Stimulated activated effector memory CD8-positive, alpha-beta T cell treated with anti-CD3 and anti-CD28 coated beads, Interleukin-12 subunit alpha, Interleukin-12 subunit beta, amount 100 ng/mL, for 72 hours (primary cell): ENCODE results near the gene C3orf22.

Experiments used
- ATAC-seq: fragments of 150-1000 bp; cut with Tn5 transposase; 2 replicates; pipeline ENCODE4 v1.10.0; 2021
- DNase-seq, 2 donors: peaks; one replicate each; pipeline ENCODE4 v3.0.0; 2021 to 2022; ENCODE audit warnings: low spot score in 2 of 2
- H3K27ac Mint-ChIP-seq: one replicate; pipeline ENCODE4 v1.8.0; 2022; ENCODE audit warnings: mild to moderate bottlenecking, mixed read lengths
- H3K36me3 Mint-ChIP-seq: one replicate; pipeline ENCODE4 v1.8.0; 2022; ENCODE audit warnings: mild to moderate bottlenecking, mixed read lengths
- H3K4me1 Mint-ChIP-seq: one replicate; pipeline ENCODE4 v1.8.0; 2022; ENCODE audit warnings: mixed read lengths
- H3K4me3 Mint-ChIP-seq: one replicate; pipeline ENCODE4 v1.8.0; 2022; ENCODE audit warnings: mild to moderate bottlenecking, mixed read lengths
- H3K9me3 Mint-ChIP-seq: one replicate; pipeline ENCODE4 v1.8.0; 2022; ENCODE audit warnings: mixed read lengths

C3orf22 gene

DNA sequence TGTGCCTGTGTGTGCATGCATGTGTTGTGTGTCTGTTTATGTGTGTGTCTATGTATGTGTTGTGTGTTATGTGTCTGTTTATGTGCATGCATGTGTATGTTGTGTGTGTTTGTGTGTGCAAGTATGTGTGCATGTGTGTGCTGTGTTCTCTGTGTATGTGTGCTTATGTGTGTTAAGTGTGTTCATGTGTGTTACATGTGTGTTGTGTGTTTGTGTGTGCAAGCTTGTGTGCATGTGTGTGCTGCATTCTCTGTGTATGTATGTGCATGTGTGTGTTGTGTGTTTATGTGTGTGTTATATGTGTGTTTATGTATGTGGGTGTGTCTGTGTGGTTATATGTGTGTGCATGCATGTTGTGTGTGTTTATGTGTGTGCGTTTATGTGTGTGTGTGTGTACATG, 56.1 kb downstream of the C3orf22 start:
- H3K36me3 Mint-ChIP-seq, result no peaks in the 10 kb centered on the region
- no peak overlapping the region for H3K4me3 Mint-ChIP-seq
- no peak for ATAC-seq
- no peak overlapping the region for H3K27ac Mint-ChIP-seq
- DNase-seq, result no peak
- H3K9me3 Mint-ChIP-seq, result no peaks in the 10 kb centered on the region
- no peaks in the 10 kb centered on the region for H3K4me1 Mint-ChIP-seq

DNA sequence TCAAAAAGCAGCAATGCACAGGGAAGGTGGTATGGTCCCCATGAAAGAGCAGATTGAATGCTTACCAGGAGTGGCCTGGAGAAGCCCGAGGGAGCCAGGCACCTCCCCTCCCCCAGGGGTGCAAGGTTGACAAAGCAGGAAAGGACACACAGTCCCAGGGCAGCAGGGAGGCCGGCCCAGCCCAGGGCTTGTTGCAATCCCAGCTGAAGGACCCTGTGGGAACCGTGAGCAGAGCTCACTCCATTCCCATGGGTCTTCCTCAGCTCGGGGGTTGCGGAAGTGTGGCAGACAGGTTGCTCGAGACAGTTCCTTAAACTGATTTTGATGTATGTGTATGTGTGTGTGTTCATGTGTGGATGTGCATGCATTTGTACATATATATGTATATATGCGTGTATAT, 57.0 kb downstream of the C3orf22 start:
- ATAC-seq (no peak), DNase-seq (no peak)
- H3K27ac Mint-ChIP-seq, result no peak overlapping the region
- H3K36me3 Mint-ChIP-seq, result no peaks in the 10 kb centered on the region
- H3K4me3 Mint-ChIP-seq, result no peak overlapping the region
- H3K4me1 Mint-ChIP-seq, result no peaks in the 10 kb centered on the region
- H3K9me3 Mint-ChIP-seq, result no peaks in the 10 kb centered on the region

DNA sequence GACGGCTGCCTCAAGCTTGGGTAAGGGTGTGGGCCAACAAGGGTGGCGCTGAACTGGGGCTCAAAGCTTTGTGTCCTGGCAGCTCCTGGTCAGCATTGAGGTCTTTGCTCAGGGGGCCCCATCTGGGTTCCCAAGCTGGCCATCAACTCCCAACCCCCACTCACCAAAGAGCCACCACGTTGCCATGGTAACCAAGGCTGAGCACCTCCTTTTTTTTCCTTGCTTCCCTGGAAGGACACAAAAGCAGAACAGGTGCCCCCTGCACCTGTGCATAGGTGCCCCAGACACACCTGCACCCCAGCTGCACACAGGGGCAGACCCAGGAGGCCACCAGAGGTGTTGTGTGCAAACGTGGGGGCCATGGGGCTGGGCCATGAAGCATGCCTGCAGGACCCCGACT, 57.7 kb downstream of the C3orf22 start:
- no peaks in the 10 kb centered on the region for H3K4me1 Mint-ChIP-seq
- no peak overlapping the region for H3K27ac Mint-ChIP-seq
- no peaks in the 10 kb centered on the region for H3K9me3 Mint-ChIP-seq
- ATAC-seq (no peak), DNase-seq (no peak)
- H3K4me3 Mint-ChIP-seq, result no peak overlapping the region
- H3K36me3 Mint-ChIP-seq, result no peaks in the 10 kb centered on the region

DNA sequence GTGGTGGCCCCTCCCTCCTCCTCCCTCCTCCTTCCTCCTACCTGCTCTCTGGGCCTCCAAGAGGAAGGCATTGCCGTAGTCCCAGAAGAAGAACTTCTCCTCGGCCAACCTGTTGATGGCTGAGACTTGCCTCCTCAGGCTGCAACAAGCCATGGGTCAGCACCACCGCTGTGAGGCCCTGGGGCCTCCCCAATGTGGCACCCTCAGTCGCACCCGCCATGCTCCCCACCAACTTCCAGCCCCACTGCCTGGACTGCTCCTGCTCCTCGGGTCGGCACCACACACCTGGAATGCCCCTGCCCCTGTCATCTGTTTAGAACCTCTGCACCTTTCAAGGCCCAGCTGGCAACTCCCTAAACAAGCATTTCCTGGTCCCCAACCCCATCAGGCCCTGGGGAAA, 58.7 kb downstream of the C3orf22 start:
- Mint-ChIP-seq H3K9me3 (no peaks in the 10 kb centered on the region), H3K4me3 (no peak overlapping the region), H3K27ac (no peak overlapping the region), H3K4me1 (no peaks in the 10 kb centered on the region), H3K36me3 (no peaks in the 10 kb centered on the region)
- ATAC-seq (no peak), DNase-seq (no peak)
